AG04449 (cell line): ENCODE data around the gene PLEKHN1.
"Not testable (repeated sequence)": the region's sequence is repeated elsewhere in the genome, so short reads cannot be mapped to it uniquely, and the experiment has no call there.

Experiments
- CTCF ChIA-PET: fragments of 350-600 bp; formaldehyde crosslinking; extraction: SDS; loops from one replicate; lab custom pipeline; 2021; ENCODE audit warnings: antibody characterized with exemption; lab: Yijun Ruan, JAX
- POLR2A ChIA-PET: fragments of 400-600, 350-600 bp; formaldehyde crosslinking; extraction: SDS; loops from one replicate; lab custom pipeline; 2020; ENCODE audit warnings: antibody characterized with exemption, inconsistent platforms; lab: Yijun Ruan, JAX
- DNase-seq: peaks from one replicate; pipeline ENCODE4 v3.0.0-alpha.2; 2010; ENCODE audit warnings: low read depth, low spot score
- H3K4me3 ChIP-seq: 2 replicates; pipeline ENCODE4 v1.5.1; 2011; ENCODE audit warnings: low read depth, mild to moderate bottlenecking, control low read depth, low read length
- CTCF ChIP-seq: IDR thresholded peaks from one replicate; pipeline ENCODE4 v1.5.1; 2011; ENCODE audit warnings: mild to moderate bottlenecking, moderate library complexity, low read length, control low read depth, inconsistent platforms; ENCODE audit not compliant: insufficient read depth; ENCODE audit errors: missing control alignments

Gene PLEKHN1

GRCh38 chr1:944341-945325 lies 21.6 kb upstream of the PLEKHN1 start:
- ChIA-PET POLR2A (interaction anchor here (0.6 kb wide), 1 partner anchor 16 kb away, joined by 3 read pairs; no protein-coding TSS in a partner anchor), CTCF (interaction anchor here (2.8 kb wide), 1 partner anchor 40 kb away, joined by 9 read pairs; no protein-coding TSS in a partner anchor)
- DNase-seq = no peak

GRCh38 chr1:945688-946556 lies 20.4 kb upstream of the PLEKHN1 start:
- TF ChIP-seq CTCF = no peak
- DNase-seq = no peak
- ChIA-PET CTCF (interaction anchor here (0.7 to 2.8 kb wide), 3 partner anchors 8 to 41 kb away, joined by 3 to 9 read pairs (median 3); no protein-coding TSS in a partner anchor), POLR2A (interaction anchor here (0.7 kb wide), 1 partner anchor 38 kb away, joined by 3 read pairs; no protein-coding TSS in a partner anchor)
- no peak overlapping the region for H3K4me3 ChIP-seq

More at GRCh38 chr1:944341-945325, 21.6 kb upstream of the PLEKHN1 start:
- TF ChIP-seq CTCF = no peak
- no peak overlapping the region for H3K4me3 ChIP-seq

- DNase-seq, POLR2A ChIA-PET, H3K4me3 ChIP-seq: not testable (repeated sequence)
- CTCF ChIA-PET = interaction anchor here (0.7 to 2.8 kb wide), 3 partner anchors 9 to 42 kb away, joined by 3 to 9 read pairs (median 3); no protein-coding TSS in a partner anchor
Measured at GRCh38 chr1:946811-947210, 19.5 kb upstream of the PLEKHN1 start.

DNA sequence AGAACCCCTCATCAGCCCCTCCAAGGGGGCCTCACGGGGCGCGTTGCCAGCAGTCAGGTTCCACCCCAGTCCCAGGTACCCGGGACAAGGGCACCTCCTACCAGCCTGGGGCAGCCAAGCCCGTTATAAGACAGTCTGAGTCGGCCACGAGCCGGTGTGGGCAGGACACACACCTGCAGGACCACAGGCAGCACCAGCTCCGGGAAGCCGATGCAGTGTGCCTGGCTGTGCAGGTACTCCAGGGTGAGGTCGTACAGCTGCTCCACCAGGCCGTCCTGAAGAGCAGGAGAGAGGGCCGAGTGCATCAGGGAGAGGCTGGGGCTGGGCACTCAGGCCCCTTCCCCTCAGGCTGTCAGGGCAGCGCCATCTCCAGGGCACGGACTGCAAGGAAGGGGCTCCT lies 18.3 kb upstream of the PLEKHN1 start:
- H3K4me3 ChIP-seq = no peak overlapping the region
- ChIA-PET POLR2A (no interaction called here), CTCF (no interaction called here)
- DNase-seq = no peak
- TF ChIP-seq CTCF = no peak

DNA sequence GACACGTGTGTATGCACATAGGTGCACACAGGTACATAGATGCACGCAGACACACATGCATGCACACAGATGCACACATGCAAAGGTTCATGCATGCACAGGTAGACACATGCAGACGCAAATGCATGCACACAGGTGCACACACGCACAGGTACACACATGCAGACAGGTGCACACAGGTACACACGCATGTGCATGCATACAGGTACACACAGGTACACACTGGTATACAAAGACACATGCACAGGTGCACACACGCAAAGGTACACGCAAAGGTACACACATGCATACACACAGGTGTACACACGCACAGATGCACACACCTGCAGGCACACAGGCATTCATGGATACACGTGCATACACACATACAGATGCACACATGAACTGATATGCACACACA lies 16.0 kb upstream of the PLEKHN1 start:
- no peak for TF ChIP-seq CTCF
- ChIA-PET CTCF (interaction anchor here (1.0 kb wide), 1 partner anchor 34 kb away, joined by 3 read pairs; no protein-coding TSS in a partner anchor), POLR2A (no interaction called here)
- no peak overlapping the region for H3K4me3 ChIP-seq
- no peak for DNase-seq

DNA sequence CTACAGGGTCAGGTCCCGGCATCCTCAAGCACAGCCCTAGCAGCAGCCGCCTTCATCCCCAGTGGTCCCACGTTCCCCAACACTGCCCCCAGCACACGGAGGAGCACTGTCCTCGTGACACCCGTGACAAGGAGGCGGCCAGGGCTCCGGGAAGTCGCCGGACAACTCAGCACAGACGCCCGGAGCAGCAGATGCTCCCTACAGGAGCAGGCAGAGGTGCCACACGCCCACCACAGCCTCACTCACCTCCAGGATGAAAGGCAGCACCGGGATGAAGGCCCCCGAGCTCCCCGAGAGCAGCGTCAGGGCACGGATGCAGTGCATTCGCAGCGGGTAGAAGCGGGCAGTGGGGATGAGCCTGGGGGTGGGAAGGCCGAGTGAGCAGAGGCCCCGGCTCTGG lies 15.4 kb upstream of the PLEKHN1 start:
- DNase-seq = no peak
- ChIA-PET POLR2A (no interaction called here), CTCF (no interaction called here)
- H3K4me3 ChIP-seq = no peak overlapping the region
- TF ChIP-seq CTCF = no peak
